Upper lobe of left lung (tissue), 4 donors: Measurements from ENCODE around the gene ITPK1.

Experiments
- CTCF ChIP-seq, 6 experiments: fragments of 450-650 bp in 4 of 6; fragments of 200-600 bp in 2 of 6; sonication (generic) in 2 of 6; IDR thresholded peaks; one replicate each; pipeline ENCODE4 v1.5.1; 2016 to 2019; ENCODE audit warnings: antibody characterized with exemption in 6 of 6
- POLR2A ChIP-seq, 4 donors: fragments of 450-650 bp; IDR thresholded peaks; one replicate each; pipeline ENCODE4 v1.5.1; 2016 to 2017; ENCODE audit warnings: antibody characterized with exemption in 4 of 4, mild to moderate bottlenecking in 2 of 4

- no peak for TF ChIP-seq CTCF (IDR thresholded peaks at IDR 0.05)
- TF ChIP-seq POLR2A (IDR thresholded peaks at IDR 0.05) = no peak
These were observed 82.4 kb downstream of the ITPK1 start for GRCh38 chr14:93033084-93033982.
